Endometrial microvascular endothelial cells (primary cell): Measurements from ENCODE around the gene PAPOLG. TPM values are rescaled to one million over a fixed set of nuclear protein-coding genes. Genes with fewer than 3 reads are reported as not detected.

ENCODE experiments used
- in situ Hi-C: cut with HindIII; loops from 2 replicates; pipeline ENCODE4 v1.10.0; 2017; ENCODE audit warnings: low sequenced_read_pairs, low pct_unique_long_range_greater_than_20kb; ENCODE audit errors: inconsistent ontology term
- total RNA-seq: library from RNA; depleted of rRNA; stranded (reverse); fragments of >200 nt; gene quantifications from one replicate; pipeline ENCODE4 v1.2.3, GENCODE V29; 2015; ENCODE audit errors: inconsistent ontology term

The PAPOLG gene
- total RNA-seq, 1 donor from 2014 or later, result 11.3 TPM

GRCh38 chr2:60840880-60841279, 84.8 kb downstream of the PAPOLG start:
- in situ Hi-C loops, result no loop called here

GRCh38 chr2:60843006-60843405, 86.9 kb downstream of the PAPOLG start:
- in situ Hi-C loops, result no loop called here

- in situ Hi-C loops, result no loop called here
These were observed 88.0 kb downstream of the PAPOLG start for GRCh38 chr2:60844105-60844504.

GRCh38 chr2:60847854-60848253, 91.8 kb downstream of the PAPOLG start:
- in situ Hi-C loops, result no loop called here

Other genes with a start within 250 kb of the PAPOLG start
- not detected for gene BCL11A, start 202.6 kb upstream of the PAPOLG start, total RNA-seq
- 9.8 TPM for gene REL, start 125.3 kb downstream of the PAPOLG start, total RNA-seq